Fibroblast of the aortic adventitia (primary cell): ENCODE measurements around the gene USP24. TPM values are rescaled to one million over a fixed set of nuclear protein-coding genes. Genes with fewer than 3 reads are reported as not detected.

Experiments used
- DNase-seq: peaks from one replicate; pipeline ENCODE4 v3.0.0-alpha.2; 2010; ENCODE audit warnings: low read depth
- H3K4me3 ChIP-seq: 2 replicates; pipeline ENCODE4 v1.5.1; 2011; ENCODE audit warnings: low read depth, mild to moderate bottlenecking, control low read depth, low read length, moderate library complexity
- total RNA-seq: library from RNA; depleted of rRNA; stranded (reverse); fragments of >200 nt; gene quantifications from 2 replicates; pipeline ENCODE4 v1.2.3, GENCODE V29; 2012; ENCODE audit warnings: low replicate concordance
- TF ChIP-seq, protein P1 (sequence below): IDR thresholded peaks from 2 replicates; pipeline ENCODE4 v1.5.1; 2011; ENCODE audit warnings: mild to moderate bottlenecking, low read length, control low read depth, inconsistent platforms; ENCODE audit not compliant: insufficient read depth

USP24 gene
- total RNA-seq, 1 donor, result 44.8 TPM

DNA sequence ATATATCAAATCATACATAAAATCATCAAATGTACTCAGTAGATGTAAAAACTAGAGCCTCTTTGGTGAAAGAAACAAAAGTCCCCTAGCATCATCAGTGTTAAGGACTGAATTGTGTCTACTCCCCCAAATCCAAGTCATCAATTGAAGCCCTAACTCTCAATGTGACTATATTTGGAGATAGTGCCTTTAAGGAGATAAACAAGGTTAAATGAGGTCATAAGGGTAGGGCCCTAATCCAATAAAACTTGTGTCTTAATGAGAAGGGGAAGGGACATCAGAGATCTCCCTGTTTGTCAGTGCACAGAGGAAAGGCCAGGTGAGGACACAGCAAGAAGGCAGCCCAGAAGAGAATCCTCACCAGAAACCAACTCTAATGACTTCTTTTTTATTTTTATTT, 33.5 kb downstream of the USP24 start:
- TF ChIP-seq, protein P1, sequence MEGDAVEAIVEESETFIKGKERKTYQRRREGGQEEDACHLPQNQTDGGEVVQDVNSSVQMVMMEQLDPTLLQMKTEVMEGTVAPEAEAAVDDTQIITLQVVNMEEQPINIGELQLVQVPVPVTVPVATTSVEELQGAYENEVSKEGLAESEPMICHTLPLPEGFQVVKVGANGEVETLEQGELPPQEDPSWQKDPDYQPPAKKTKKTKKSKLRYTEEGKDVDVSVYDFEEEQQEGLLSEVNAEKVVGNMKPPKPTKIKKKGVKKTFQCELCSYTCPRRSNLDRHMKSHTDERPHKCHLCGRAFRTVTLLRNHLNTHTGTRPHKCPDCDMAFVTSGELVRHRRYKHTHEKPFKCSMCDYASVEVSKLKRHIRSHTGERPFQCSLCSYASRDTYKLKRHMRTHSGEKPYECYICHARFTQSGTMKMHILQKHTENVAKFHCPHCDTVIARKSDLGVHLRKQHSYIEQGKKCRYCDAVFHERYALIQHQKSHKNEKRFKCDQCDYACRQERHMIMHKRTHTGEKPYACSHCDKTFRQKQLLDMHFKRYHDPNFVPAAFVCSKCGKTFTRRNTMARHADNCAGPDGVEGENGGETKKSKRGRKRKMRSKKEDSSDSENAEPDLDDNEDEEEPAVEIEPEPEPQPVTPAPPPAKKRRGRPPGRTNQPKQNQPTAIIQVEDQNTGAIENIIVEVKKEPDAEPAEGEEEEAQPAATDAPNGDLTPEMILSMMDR, result no peak
- no peak overlapping the region for H3K4me3 ChIP-seq

DNA sequence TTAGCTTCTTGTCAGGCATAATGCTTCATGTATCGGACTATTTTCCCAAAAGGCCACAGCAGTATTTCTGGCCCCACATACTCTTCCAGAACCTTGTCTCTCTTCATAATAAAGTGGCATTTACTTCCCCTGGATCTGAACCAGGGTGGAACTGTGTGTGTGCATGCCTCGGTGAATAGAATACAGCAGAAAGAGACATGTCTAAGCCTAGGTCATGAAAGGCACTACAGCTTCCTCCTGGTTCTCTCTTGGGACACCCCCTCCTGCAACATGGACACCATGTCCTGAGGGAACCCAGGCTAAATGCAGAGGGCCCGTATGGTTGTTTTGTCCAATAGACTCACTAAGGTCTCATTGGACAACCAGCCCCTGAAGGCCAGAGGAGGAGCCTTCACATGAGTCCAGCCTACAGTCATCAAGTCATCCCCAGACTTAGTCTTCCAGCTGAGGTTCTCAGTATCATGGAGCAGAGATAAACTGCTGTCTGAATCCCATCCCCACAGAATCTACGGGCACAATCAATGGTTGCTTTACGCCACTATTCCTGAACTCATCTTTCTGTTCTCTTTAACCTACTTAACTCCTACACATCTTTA, 35.0 kb downstream of the USP24 start:
- DNase-seq, result no peak
- TF ChIP-seq, protein P1, result no peak
- no peak overlapping the region for H3K4me3 ChIP-seq

More for the DNA sequence above, 33.5 kb downstream of the USP24 start:
- no peak for DNase-seq

DNA sequence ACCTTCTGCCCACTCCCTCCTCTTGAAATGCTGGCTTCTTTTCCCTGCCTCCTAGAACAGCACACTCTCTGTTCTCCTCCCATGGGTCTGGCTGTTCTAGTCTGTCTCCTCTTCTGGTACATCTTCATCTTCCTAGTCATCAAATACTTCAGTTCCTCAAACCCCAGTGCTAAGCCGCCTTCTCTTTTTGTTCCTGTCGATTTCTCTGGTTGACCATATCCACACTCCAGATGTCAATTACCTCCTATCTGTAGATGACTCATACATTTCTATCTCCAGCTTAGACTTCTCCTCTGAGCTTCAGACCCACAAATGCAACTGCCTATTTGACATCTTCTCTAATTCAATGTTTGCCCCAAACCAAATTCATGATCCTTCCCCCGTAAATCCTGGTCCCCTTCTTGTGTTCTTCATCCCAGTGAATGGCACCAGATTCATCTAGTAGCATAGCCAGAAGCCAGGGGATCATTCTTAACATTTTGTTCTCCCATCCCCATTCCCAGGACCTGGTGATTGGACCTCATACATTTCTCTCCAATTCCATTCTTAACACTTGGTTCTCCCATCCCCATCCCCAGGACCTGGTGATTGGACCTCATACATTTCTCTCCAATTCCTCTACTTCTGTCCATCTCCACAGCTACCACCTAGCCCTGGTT, 35.9 kb downstream of the USP24 start:
- no peak overlapping the region for H3K4me3 ChIP-seq
- DNase-seq, result no peak
- TF ChIP-seq, protein P1, result no peak

DNA sequence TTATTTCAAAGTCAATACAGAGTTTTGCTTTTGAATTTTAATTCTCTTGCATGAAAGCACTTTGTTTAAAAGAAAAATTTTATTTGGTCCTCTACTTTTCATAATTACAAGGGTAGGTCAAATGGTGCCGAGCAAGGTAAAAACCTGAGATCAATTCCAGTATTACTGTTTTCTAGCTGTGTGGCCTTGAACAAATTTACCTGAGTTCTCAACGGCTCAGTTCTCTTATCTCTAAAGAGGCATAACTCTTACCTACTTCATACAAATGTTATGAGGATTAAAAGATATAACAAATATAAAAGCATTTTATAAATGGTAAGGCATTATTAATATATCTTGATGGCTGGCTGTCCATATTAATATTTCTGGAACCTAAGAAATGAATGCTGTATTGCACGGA, 42.5 kb downstream of the USP24 start:
- no peak overlapping the region for H3K4me3 ChIP-seq
- TF ChIP-seq, protein P1, result no peak
- DNase-seq, result no peak

DNA sequence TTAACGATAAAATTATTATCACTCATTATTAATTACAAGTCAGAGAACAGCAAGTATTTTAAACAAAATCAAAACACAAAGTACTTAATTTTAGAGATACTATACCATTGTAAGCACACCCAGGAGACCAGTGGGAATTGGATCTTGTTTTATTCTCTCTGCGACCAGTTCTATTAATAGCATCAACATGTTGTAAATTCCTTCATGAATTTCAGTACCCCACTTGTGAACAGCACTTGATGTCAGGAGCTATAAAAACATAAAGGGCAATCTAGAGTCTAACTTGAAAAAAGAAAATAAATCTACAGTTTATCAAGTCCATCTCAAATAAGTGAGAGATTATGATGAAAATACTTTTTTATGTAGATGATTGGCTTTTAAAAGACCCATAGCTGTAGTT, 42.9 kb downstream of the USP24 start:
- H3K4me3 ChIP-seq, result no peak overlapping the region
- TF ChIP-seq, protein P1, result no peak
- DNase-seq, result no peak

DNA sequence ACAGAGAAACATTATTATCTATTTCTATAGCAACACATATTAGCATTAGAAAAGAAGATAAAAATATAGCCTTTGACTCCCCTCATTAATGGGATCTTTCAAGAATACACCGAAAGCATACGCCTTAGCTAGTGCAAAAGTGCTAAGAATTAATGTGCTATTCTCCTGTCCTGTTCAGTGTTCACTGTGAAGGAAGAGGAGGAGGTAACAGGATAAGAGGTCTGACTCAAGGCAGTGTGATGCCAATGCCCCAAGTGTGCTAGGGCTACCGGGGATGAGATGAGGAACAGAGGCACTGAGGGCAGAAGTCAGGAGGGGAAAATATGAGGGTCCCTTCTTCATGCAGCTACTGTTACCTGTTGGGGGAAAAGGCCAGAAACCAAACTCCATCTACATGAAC, 43.5 kb downstream of the USP24 start:
- no peak for DNase-seq
- no peak overlapping the region for H3K4me3 ChIP-seq
- TF ChIP-seq, protein P1, result no peak
